Smooth muscle cell (in vitro differentiated cells): Measurements from ENCODE around the gene CCDC177. TPM values are rescaled to one million over a fixed set of nuclear protein-coding genes. Genes with fewer than 3 reads are reported as not detected.

Experiments
- DNase-seq: peaks from one replicate; lab custom pipeline; 2025; ENCODE audit not compliant: unreplicated experiment; lab: John Stamatoyannopoulos, UW
- H2AFZ ChIP-seq: fragments of 200-600 bp; sonication (generic); 2 replicates; pipeline ENCODE4 v1.6.0; 2016; ENCODE audit warnings: antibody characterized with exemption, low read depth, mild to moderate bottlenecking
- H3F3A ChIP-seq: fragments of 200-600 bp; sonication (generic); 2 replicates; pipeline ENCODE4 v1.6.0; 2017; ENCODE audit warnings: antibody characterized with exemption, low read depth
- H3K27ac ChIP-seq: fragments of 200-600 bp; sonication (generic); 2 replicates; pipeline ENCODE4 v1.5.1; 2016; ENCODE audit warnings: low read depth, mild to moderate bottlenecking
- H3K27me3 ChIP-seq: fragments of 200-600 bp; sonication (generic); 2 replicates; pipeline ENCODE4 v1.6.1; 2016; ENCODE audit warnings: low read depth, mild to moderate bottlenecking
- H3K36me3 ChIP-seq: fragments of 200-600 bp; sonication (generic); 2 replicates; pipeline ENCODE4 v1.5.1; 2016; ENCODE audit warnings: low read depth
- H3K4me1 ChIP-seq: fragments of 200-600 bp; sonication (generic); 2 replicates; pipeline ENCODE4 v1.5.1; 2016; ENCODE audit warnings: low read depth
- H3K4me2 ChIP-seq: fragments of 200-600 bp; sonication (generic); 2 replicates; pipeline ENCODE4 v1.6.0; 2016; ENCODE audit warnings: mild to moderate bottlenecking
- H3K4me3 ChIP-seq: fragments of 200-600 bp; sonication (generic); 2 replicates; pipeline ENCODE4 v1.5.1; 2016; ENCODE audit warnings: mild to moderate bottlenecking
- H3K79me2 ChIP-seq: fragments of 200-600 bp; sonication (generic); 2 replicates; pipeline ENCODE4 v1.6.0; 2016; ENCODE audit warnings: low read depth, mild to moderate bottlenecking
- H3K9ac ChIP-seq: fragments of 200-600 bp; sonication (generic); 2 replicates; pipeline ENCODE4 v1.6.0; 2016; ENCODE audit warnings: low read depth
- H3K9me3 ChIP-seq: fragments of 200-600 bp; sonication (generic); replicated peaks from 2 replicates; pipeline ENCODE4 v1.5.1; 2016; ENCODE audit warnings: low read depth
- H4K20me1 ChIP-seq: fragments of 200-600 bp; sonication (generic); 2 replicates; pipeline ENCODE4 v1.6.0; 2016; ENCODE audit warnings: low read depth
- CTCF ChIP-seq: fragments of 200-600 bp; sonication (generic); IDR thresholded peaks from 2 replicates; pipeline ENCODE4 v1.5.1; 2017; ENCODE audit warnings: borderline replicate concordance, mild to moderate bottlenecking, antibody characterized with exemption; ENCODE audit not compliant: insufficient read depth, poor library complexity, severe bottlenecking
- WGBS: methylation state at CpG from one replicate; pipeline ENCODE4 v1.1.7; 2016; ENCODE audit warnings: low lambda C conversion rate; 5-methylcytosine and 5-hydroxymethylcytosine counted together
- polyA plus RNA-seq: library from polyadenylated mRNA; unstranded; fragments of >200 nt; fragmentation: Nextera tagmentation; extraction: Ambion mirVana; gene quantifications from 2 replicates; pipeline ENCODE4 v1.2.1, GENCODE V29; 2016
- total RNA-seq: library from RNA; depleted of rRNA; stranded (reverse); fragments of >200 nt; gene quantifications from 2 replicates; pipeline ENCODE4 v1.2.3, GENCODE V29; 2014

CCDC177 gene
- total and polyA plus RNA-seq, 2 experiments from 2014 or later = not detected

DNA sequence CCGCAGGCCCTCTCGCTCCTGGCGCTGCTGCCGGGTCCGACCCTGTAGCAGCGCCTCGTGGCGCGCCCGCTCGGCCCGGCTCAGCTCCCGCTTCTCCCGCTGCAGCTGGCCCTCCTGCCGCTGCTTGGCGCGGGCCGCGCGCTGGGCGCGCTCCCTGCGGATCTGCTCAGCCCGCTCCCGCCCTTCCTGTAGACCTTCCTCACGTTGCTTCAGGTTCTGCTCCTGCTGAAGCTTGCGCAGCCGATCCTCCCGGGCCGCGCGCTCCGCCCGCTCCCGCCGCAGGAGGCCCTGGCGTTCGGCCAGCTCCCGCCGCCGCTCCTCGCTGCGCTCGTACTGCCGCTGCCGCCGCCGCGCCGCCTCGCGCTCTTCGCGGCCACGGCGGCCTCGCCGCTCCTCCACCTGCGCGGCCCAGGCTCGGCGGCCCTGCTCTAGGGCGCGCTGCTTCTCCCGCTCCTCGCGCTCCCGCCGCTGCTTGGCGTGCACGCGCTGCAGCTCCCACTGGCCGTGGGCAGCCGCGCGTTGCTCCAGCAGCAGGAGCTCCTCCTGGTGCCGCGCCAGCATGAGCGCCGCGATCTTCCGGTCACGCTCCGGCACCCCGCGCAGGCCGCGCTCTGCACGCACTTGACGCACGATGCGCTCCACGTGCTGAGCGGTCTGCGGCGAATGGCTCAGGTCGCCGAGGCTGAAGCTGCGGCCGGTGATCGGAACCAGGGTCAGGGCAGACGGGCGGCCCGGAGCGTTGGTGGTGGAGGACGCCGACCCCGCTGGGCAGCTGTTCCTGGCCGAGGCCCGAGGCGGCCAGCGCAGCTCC is 2.4 kb downstream of the CCDC177 start:
- Histone ChIP-seq H3K27ac (no peak overlapping the region), H3K9ac (no peak overlapping the region), H3K4me2 (peak overlapping the region; percentile 86), H3F3A (no peaks in the 10 kb centered on the region), H3K79me2 (no peaks in the 10 kb centered on the region), H3K36me3 (no peaks in the 10 kb centered on the region), H2AFZ (no peak overlapping the region), H3K4me1 (no peaks in the 10 kb centered on the region), H3K27me3 (peaks cover 93% of the 10 kb centered on the region), H4K20me1 (no peaks in the 10 kb centered on the region), H3K9me3 (no peaks in the 10 kb centered on the region), H3K4me3 (peak overlapping the region; percentile 40)
- no peak for DNase-seq
- 47% methylated on average over 93 of the region's 112 CpGs for WGBS
- no peak for TF ChIP-seq CTCF

- no peak for TF ChIP-seq CTCF
- H3K4me2 ChIP-seq = peak overlapping the region; percentile 86
- no peak overlapping the region for H3K27ac ChIP-seq
- H3K27me3 ChIP-seq = peaks cover 97% of the 10 kb centered on the region
- peak overlapping the region; percentile 40 for H3K4me3 ChIP-seq
- H2AFZ ChIP-seq = no peak overlapping the region
- no peaks in the 10 kb centered on the region for H3K4me1 ChIP-seq
- H3K9me3 ChIP-seq = no peaks in the 10 kb centered on the region
- WGBS = 36% methylated on average over 52 of the region's 62 CpGs
- H4K20me1 ChIP-seq = no peaks in the 10 kb centered on the region
- no peak overlapping the region for H3K9ac ChIP-seq
- no peaks in the 10 kb centered on the region for H3K36me3 ChIP-seq
- H3K79me2 ChIP-seq = no peaks in the 10 kb centered on the region
- H3F3A ChIP-seq = no peaks in the 10 kb centered on the region
- no peak for DNase-seq
Measured at GRCh38 chr14:69571449-69572029, 3.1 kb downstream of the CCDC177 start.

DNA sequence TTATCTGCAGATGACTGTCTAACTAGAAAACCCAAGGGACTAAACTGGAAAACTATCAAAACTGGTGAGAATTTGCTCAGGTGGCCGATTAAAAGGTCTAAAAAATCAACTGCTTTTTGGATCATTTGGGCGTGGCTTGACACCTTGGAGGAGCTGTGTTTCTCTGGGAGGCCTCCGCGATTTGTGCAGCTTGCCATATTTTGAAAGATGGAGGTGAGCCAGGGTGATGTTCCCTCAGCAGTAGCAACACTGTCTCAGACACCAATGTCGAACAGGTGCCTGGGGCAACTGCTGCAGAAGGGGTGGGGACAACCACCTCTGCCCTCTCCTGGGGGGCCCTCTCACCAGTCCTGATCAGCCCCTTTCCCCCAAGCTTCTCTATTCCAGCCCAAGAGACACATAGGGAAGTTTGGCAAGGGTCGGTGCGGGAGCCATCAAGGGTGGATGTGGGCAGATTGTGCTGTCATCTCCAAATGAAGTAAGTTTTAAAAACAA is 3.8 kb downstream of the CCDC177 start:
- TF ChIP-seq CTCF = no peak
- Histone ChIP-seq H3K27me3 (peaks cover 97% of the 10 kb centered on the region), H3K4me2 (no peak overlapping the region), H3K27ac (no peak overlapping the region), H3K9ac (no peak overlapping the region), H3K4me3 (no peak overlapping the region), H2AFZ (no peak overlapping the region), H3K4me1 (no peaks in the 10 kb centered on the region), H3K36me3 (no peaks in the 10 kb centered on the region), H4K20me1 (no peaks in the 10 kb centered on the region), H3F3A (no peaks in the 10 kb centered on the region), H3K9me3 (no peaks in the 10 kb centered on the region), H3K79me2 (no peaks in the 10 kb centered on the region)
- DNase-seq = no peak
- 91% methylated on average over 7 of the region's 7 CpGs for WGBS
